Measurements from ENCODE around the gene FATE1. TPM values are rescaled to one million over a fixed set of nuclear protein-coding genes. Genes with fewer than 3 reads are reported as not detected.

The FATE1 gene
- total RNA-seq (ENCODE audit: low replicate concordance) = 0.29 and 0.62 TPM in 2 replicates
- long read RNA-seq, partial matches to known transcripts = 3 of 3 reads
- long read RNA-seq, other reads (novel, unspliced or antisense) = 0 of 3 reads

- DNase-seq (ENCODE audit: extremely low spot score, unreplicated experiment) = no peak
- no peaks in the 10 kb centered on the region for H3K4me1 Mint-ChIP-seq (ENCODE audit: unreplicated experiment)
- H3K4me3 Mint-ChIP-seq = no peak within 1 kb of the TSS
- H3K27me3 Mint-ChIP-seq = peaks cover 5% of the 10 kb centered on the region
- no peak for TF ChIP-seq CTCF (conservative IDR thresholded peaks at IDR 0.05)
- H3K9me3 Mint-ChIP-seq = no peaks in the 10 kb centered on the region
- H3K36me3 Mint-ChIP-seq = no peaks in the 10 kb centered on the region
- no peak within 1 kb of the TSS for H3K27ac Mint-ChIP-seq
Measured at GRCh38 chrX:151715752-151716151, at the start of gene FATE1. Gene FATE1, plus strand, starts transcription at chrX:151716035. Its CDS starts 85 bp downstream, at chrX:151716120.

- Mint-ChIP-seq H3K27me3 (peaks cover 4% of the 10 kb centered on the region), H3K36me3 (no peaks in the 10 kb centered on the region), H3K9me3 (peaks cover 5% of the 10 kb centered on the region), H3K4me1 (ENCODE audit: unreplicated experiment) (no peaks in the 10 kb centered on the region), H3K4me3 (no peak overlapping the region), H3K27ac (no peak overlapping the region)
- DNase-seq (ENCODE audit: extremely low spot score, unreplicated experiment) = no peak
- TF ChIP-seq CTCF (conservative IDR thresholded peaks at IDR 0.05) = no peak
Measured at GRCh38 chrX:151675121-151675746, 40.6 kb upstream of the FATE1 start.

GRCh38 chrX:151676196-151676595 lies 39.6 kb upstream of the FATE1 start:
- no peaks in the 10 kb centered on the region for H3K4me1 Mint-ChIP-seq (ENCODE audit: unreplicated experiment)
- no peak for TF ChIP-seq CTCF (conservative IDR thresholded peaks at IDR 0.05)
- no peak overlapping the region for H3K27ac Mint-ChIP-seq
- peaks cover 5% of the 10 kb centered on the region for H3K9me3 Mint-ChIP-seq
- no peak for DNase-seq (ENCODE audit: extremely low spot score, unreplicated experiment)
- H3K4me3 Mint-ChIP-seq = no peak overlapping the region
- H3K27me3 Mint-ChIP-seq = peaks cover 7% of the 10 kb centered on the region
- H3K36me3 Mint-ChIP-seq = no peaks in the 10 kb centered on the region

- no peak for DNase-seq (ENCODE audit: extremely low spot score, unreplicated experiment)
- no peak overlapping the region for H3K27ac Mint-ChIP-seq
- no peaks in the 10 kb centered on the region for H3K36me3 Mint-ChIP-seq
- peaks cover 14% of the 10 kb centered on the region for H3K27me3 Mint-ChIP-seq
- no peak for TF ChIP-seq CTCF (conservative IDR thresholded peaks at IDR 0.05)
- H3K4me1 Mint-ChIP-seq (ENCODE audit: unreplicated experiment) = no peaks in the 10 kb centered on the region
- H3K4me3 Mint-ChIP-seq = no peak overlapping the region
- H3K9me3 Mint-ChIP-seq = no peaks in the 10 kb centered on the region
Measured at GRCh38 chrX:151679798-151680402, 35.9 kb upstream of the FATE1 start.

- Mint-ChIP-seq H3K36me3 (no peaks in the 10 kb centered on the region), H3K27me3 (peaks cover 15% of the 10 kb centered on the region), H3K4me1 (ENCODE audit: unreplicated experiment) (no peaks in the 10 kb centered on the region), H3K27ac (no peak overlapping the region), H3K4me3 (no peak overlapping the region), H3K9me3 (no peaks in the 10 kb centered on the region)
- DNase-seq (ENCODE audit: extremely low spot score, unreplicated experiment) = no peak
- peak; percentile 79 for TF ChIP-seq CTCF (conservative IDR thresholded peaks at IDR 0.05)
Measured at GRCh38 chrX:151680805-151681204, 35.0 kb upstream of the FATE1 start.
